GM21737 (cell line): ENCODE results near the gene ENGASE.

Source experiments
- ATAC-seq: cut with Tn5 transposase; IDR thresholded peaks from one replicate; pipeline ENCODE4 v1.9.1; 2021; ENCODE audit warnings: mild to moderate bottlenecking, moderate library complexity; ENCODE audit not compliant: unreplicated experiment

Gene ENGASE

GRCh38 chr17:79091226-79091670 lies 16.6 kb downstream of the ENGASE start:
- no peak for ATAC-seq

- no peak for ATAC-seq
These were observed 17.9 kb downstream of the ENGASE start for GRCh38 chr17:79092567-79092966.

GRCh38 chr17:79093270-79093669 lies 18.6 kb downstream of the ENGASE start:
- no peak for ATAC-seq

GRCh38 chr17:79094261-79094660 lies 19.6 kb downstream of the ENGASE start:
- no peak for ATAC-seq

GRCh38 chr17:79095345-79096055 lies 20.9 kb downstream of the ENGASE start:
- ATAC-seq, result no peak

- ATAC-seq, result no peak
These were observed 21.9 kb downstream of the ENGASE start for GRCh38 chr17:79096477-79096876.

GRCh38 chr17:79097226-79098055 lies 22.8 kb downstream of the ENGASE start:
- ATAC-seq, result no peak

GRCh38 chr17:79098282-79098867 lies 23.8 kb downstream of the ENGASE start:
- ATAC-seq, result no peak

- ATAC-seq, result no peak
These were observed 25.8 kb downstream of the ENGASE start for GRCh38 chr17:79100405-79100804.

GRCh38 chr17:79101111-79101673 lies 26.6 kb downstream of the ENGASE start:
- no peak for ATAC-seq

GRCh38 chr17:79102214-79102613 lies 27.6 kb downstream of the ENGASE start:
- ATAC-seq, result no peak

- ATAC-seq, result no peak
These were observed 30.4 kb downstream of the ENGASE start for GRCh38 chr17:79104898-79105600.

- ATAC-seq, result no peak
These were observed 31.3 kb downstream of the ENGASE start for GRCh38 chr17:79105937-79106336.

GRCh38 chr17:79106958-79107357 lies 32.3 kb downstream of the ENGASE start:
- no peak for ATAC-seq

GRCh38 chr17:79107499-79108231 lies 33.0 kb downstream of the ENGASE start:
- no peak for ATAC-seq

GRCh38 chr17:79108232-79108850 lies 33.7 kb downstream of the ENGASE start:
- no peak for ATAC-seq

- ATAC-seq, result no peak
These were observed 34.2 kb downstream of the ENGASE start for GRCh38 chr17:79108870-79109269.

- ATAC-seq, result no peak
These were observed 35.0 kb downstream of the ENGASE start for GRCh38 chr17:79109584-79109983.

- no peak for ATAC-seq
These were observed 36.5 kb downstream of the ENGASE start for GRCh38 chr17:79111097-79111496.

GRCh38 chr17:79112471-79112870 lies 37.8 kb downstream of the ENGASE start:
- ATAC-seq, result no peak
